Body of pancreas (tissue), 4 donors: ENCODE measurements around the gene RELN. TPM values are rescaled to one million over a fixed set of nuclear protein-coding genes. Genes with fewer than 3 reads are reported as not detected.
"Not testable (repeated sequence)": the region's sequence is repeated elsewhere in the genome, so short reads cannot be mapped to it uniquely, and the experiment has no call there.

Experiments
- ATAC-seq: fragments of 150-250 bp; one replicate; pipeline ENCODE4 v1.9.1; 2016
- DNase-seq, 4 donors: peaks; one replicate each; pipeline ENCODE4 v3.0.0-alpha.2; 2019
- H3K27ac ChIP-seq, 4 donors: fragments of 200-600 bp; sonication (generic); 1 replicate in 3 of 4; 2 replicates in 1 of 4; pipeline versions ENCODE4 v1.5.1 to v1.6.1; 2016 to 2019; ENCODE audit warnings: mild to moderate bottlenecking in 1 of 4, mixed read lengths in 1 of 4, moderate library complexity in 1 of 4
- H3K27me3 ChIP-seq, 2 donors: fragments of 200-600 bp; sonication (generic); one replicate each; pipeline ENCODE4 v1.6.0; 2016; ENCODE audit warnings: mild to moderate bottlenecking in 1 of 2
- H3K36me3 ChIP-seq, 2 donors: fragments of 200-600 bp; sonication (generic); replicated peaks in 1 of 2; 2 replicates each; pipeline ENCODE4 v1.5.1; 2016; ENCODE audit warnings: low read depth in 2 of 2; ENCODE audit not compliant: insufficient read depth in 1 of 2
- H3K4me1 ChIP-seq: fragments of 200-600 bp; sonication (generic); one replicate; pipeline ENCODE4 v1.6.0; 2016
- H3K4me3 ChIP-seq, 2 donors: fragments of 200-600 bp; sonication (generic); 1 replicate in 1 of 2; 2 replicates in 1 of 2; pipeline ENCODE4 v1.5.1; 2016 to 2019
- H3K9me3 ChIP-seq, 3 donors: fragments of 200-600 bp; sonication (generic); 1 replicate in 2 of 3; 2 replicates in 1 of 3; pipeline ENCODE4 v1.5.1; 2016
- CTCF ChIP-seq, 7 experiments: fragments of 450-650 bp in 4 of 7; fragments of 200-600 bp in 3 of 7; sonication (generic) in 3 of 7; IDR thresholded peaks; one replicate each; pipeline ENCODE4 v1.5.1; 2016 to 2019; ENCODE audit warnings: antibody characterized with exemption in 7 of 7
- POLR2A ChIP-seq, 3 donors: fragments of 450-650 bp; IDR thresholded peaks; one replicate each; pipeline ENCODE4 v1.6.1; 2016; ENCODE audit warnings: antibody characterized with exemption in 3 of 3, mild to moderate bottlenecking in 2 of 3
- WGBS, 2 donors: methylation state at CpG; one replicate each; pipeline ENCODE4 v1.1.5; 2017; 5-methylcytosine and 5-hydroxymethylcytosine counted together
- intact Hi-C: fragments of 100-400 bp; cut with DNase I; formaldehyde crosslinking; loops from one replicate; pipeline ENCODE4 v1.15.1; 2023
- total RNA-seq, 2 donors: library from RNA; depleted of rRNA; stranded (reverse); fragments of >200 nt; gene quantifications; one replicate each; pipeline ENCODE4 v1.1.0, GENCODE V29; 2016

RELN gene
- total RNA-seq, 2 donors from 2014 or later = 0.33 to 3.9 TPM

GRCh38 chr7:103902917-103903316 lies 86.5 kb downstream of the RELN start:
- Histone ChIP-seq H3K27ac (no peak overlapping the region), H3K4me3 (no peak overlapping the region), H3K27me3 (no peaks in the 10 kb centered on the region), H3K4me1 (no peaks in the 10 kb centered on the region), H3K36me3 (no peaks in the 10 kb centered on the region), H3K9me3 (no peaks in the 10 kb centered on the region)
- WGBS, 2 donors = 20 to 27% methylated on average over 3 of the region's 3 CpGs
- intact Hi-C loops = no loop called here
- no peak for TF ChIP-seq POLR2A (IDR thresholded peaks at IDR 0.05)
- TF ChIP-seq CTCF (IDR thresholded peaks at IDR 0.05) = no peak
- no peak for DNase-seq
- ATAC-seq = no peak

GRCh38 chr7:103896826-103897225 lies 92.6 kb downstream of the RELN start:
- H3K4me1 ChIP-seq, H3K27me3 ChIP-seq, H3K36me3 ChIP-seq, H3K9me3 ChIP-seq, H3K27ac ChIP-seq, intact Hi-C loops, H3K4me3 ChIP-seq, ATAC-seq, DNase-seq: not testable (repeated sequence)
- WGBS, 2 donors = 70 to 87% methylated on average over 4 of the region's 4 CpGs

GRCh38 chr7:103894656-103895596 lies 94.5 kb downstream of the RELN start:
- intact Hi-C loops = no loop called here
- no peaks in the 10 kb centered on the region for H3K4me1 ChIP-seq
- DNase-seq = no peak
- H3K9me3 ChIP-seq = no peaks in the 10 kb centered on the region
- no peak overlapping the region for H3K4me3 ChIP-seq
- no peak overlapping the region for H3K27ac ChIP-seq
- H3K36me3 ChIP-seq = no peaks in the 10 kb centered on the region
- no peak for ATAC-seq
- TF ChIP-seq CTCF (IDR thresholded peaks at IDR 0.05) = no peak
- no peak for TF ChIP-seq POLR2A (IDR thresholded peaks at IDR 0.05)
- 61 to 68% methylated on average over 10 of the region's 10 CpGs for WGBS, 2 donors
- H3K27me3 ChIP-seq = no peaks in the 10 kb centered on the region

GRCh38 chr7:103893350-103893749 lies 96.1 kb downstream of the RELN start:
- intact Hi-C loops = no loop called here

GRCh38 chr7:103889451-103889850 lies 100.0 kb downstream of the RELN start:
- Histone ChIP-seq H3K9me3 (no peaks in the 10 kb centered on the region), H3K27ac (no peak overlapping the region), H3K4me3 (no peak overlapping the region), H3K4me1 (no peaks in the 10 kb centered on the region), H3K27me3 (no peaks in the 10 kb centered on the region), H3K36me3 (no peaks in the 10 kb centered on the region)
- TF ChIP-seq POLR2A (IDR thresholded peaks at IDR 0.05) = no peak
- TF ChIP-seq CTCF (IDR thresholded peaks at IDR 0.05) = no peak
- 32 to 40% methylated on average over 3 of the region's 3 CpGs for WGBS, 2 donors
- intact Hi-C loops = no loop called here
- DNase-seq = no peak
- ATAC-seq = no peak

More at GRCh38 chr7:103893350-103893749, 96.1 kb downstream of the RELN start:
- no peaks in the 10 kb centered on the region for H3K36me3 ChIP-seq
- no peaks in the 10 kb centered on the region for H3K9me3 ChIP-seq
- no peak for TF ChIP-seq CTCF (IDR thresholded peaks at IDR 0.05)
- no peak for TF ChIP-seq POLR2A (IDR thresholded peaks at IDR 0.05)
- H3K4me3 ChIP-seq = no peak overlapping the region
- no peaks in the 10 kb centered on the region for H3K4me1 ChIP-seq
- DNase-seq (no peak), ATAC-seq (no peak)
- 55 to 72% methylated on average over 2 of the region's 2 CpGs for WGBS, 2 donors
- no peaks in the 10 kb centered on the region for H3K27me3 ChIP-seq
- H3K27ac ChIP-seq = no peak overlapping the region
